GM19328 (cell line): ENCODE measurements around the gene LRMDA.

Experiments
- ATAC-seq: cut with Tn5 transposase; IDR thresholded peaks from one replicate; pipeline ENCODE4 v1.9.1; 2021; ENCODE audit warnings: mild to moderate bottlenecking, moderate library complexity; ENCODE audit not compliant: unreplicated experiment

LRMDA gene

GRCh38 chr10:75694269-75694668 lies 262.8 kb downstream of the LRMDA start:
- no peak for ATAC-seq

DNA sequence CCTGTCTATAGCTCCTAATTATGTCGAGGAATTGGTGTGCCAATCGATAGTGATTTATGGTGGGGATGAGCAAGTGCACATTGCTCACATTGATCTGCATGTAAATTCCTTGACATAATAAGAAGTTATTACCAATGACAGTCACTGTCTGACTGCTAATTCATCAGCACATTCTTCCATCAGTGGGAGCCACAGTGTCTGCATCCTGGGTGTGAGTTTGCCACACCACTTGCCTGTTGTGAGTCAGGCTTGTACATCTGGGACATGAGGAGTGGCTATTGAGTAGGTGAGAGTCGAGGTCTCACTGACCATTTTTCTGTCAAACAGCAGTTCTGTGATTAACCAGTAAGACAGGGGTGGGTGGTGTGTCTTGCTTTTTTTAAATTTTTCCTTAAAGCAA lies 263.4 kb downstream of the LRMDA start:
- no peak for ATAC-seq

DNA sequence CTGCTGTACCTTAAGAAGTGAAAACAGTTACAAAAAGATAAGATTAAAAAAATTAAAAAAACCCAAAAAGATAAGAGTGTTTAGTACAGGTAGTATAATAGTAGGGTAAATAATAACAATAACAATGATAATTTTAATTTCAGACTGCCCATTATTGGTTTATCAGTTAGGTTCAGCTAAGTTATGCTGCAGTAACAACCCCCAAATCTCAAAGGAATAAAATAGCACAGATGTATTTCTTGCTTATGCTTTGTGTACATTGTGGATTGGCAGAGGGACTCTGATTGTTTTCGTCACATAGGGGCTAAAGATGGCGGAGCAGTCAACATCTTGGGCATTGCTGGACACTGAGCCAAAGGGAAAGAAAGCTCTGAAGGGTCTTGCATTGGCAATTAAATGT lies 264.6 kb downstream of the LRMDA start:
- no peak for ATAC-seq

DNA sequence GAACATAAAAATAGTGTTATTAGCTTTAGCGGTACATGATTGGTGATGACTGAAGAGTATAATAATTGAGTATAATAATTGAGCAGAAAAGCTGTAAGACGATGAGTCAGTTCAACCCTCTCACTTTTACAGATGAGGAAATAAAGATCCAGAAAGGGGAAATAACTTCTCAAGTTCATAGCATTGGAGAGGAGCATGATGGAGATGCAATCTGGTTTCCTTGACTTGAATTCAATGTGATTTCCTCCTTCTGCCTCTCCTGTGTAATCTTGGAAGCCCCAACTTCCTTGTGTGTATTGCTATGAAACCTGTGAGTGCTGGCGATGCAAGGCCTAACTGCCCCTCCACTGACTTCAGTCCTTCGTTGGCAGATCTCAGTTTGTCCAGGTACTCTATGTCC lies 265.1 kb downstream of the LRMDA start:
- no peak for ATAC-seq

GRCh38 chr10:75703191-75703854 lies 271.9 kb downstream of the LRMDA start:
- no peak for ATAC-seq

GRCh38 chr10:75705426-75705825 lies 274.0 kb downstream of the LRMDA start:
- ATAC-seq = no peak

DNA sequence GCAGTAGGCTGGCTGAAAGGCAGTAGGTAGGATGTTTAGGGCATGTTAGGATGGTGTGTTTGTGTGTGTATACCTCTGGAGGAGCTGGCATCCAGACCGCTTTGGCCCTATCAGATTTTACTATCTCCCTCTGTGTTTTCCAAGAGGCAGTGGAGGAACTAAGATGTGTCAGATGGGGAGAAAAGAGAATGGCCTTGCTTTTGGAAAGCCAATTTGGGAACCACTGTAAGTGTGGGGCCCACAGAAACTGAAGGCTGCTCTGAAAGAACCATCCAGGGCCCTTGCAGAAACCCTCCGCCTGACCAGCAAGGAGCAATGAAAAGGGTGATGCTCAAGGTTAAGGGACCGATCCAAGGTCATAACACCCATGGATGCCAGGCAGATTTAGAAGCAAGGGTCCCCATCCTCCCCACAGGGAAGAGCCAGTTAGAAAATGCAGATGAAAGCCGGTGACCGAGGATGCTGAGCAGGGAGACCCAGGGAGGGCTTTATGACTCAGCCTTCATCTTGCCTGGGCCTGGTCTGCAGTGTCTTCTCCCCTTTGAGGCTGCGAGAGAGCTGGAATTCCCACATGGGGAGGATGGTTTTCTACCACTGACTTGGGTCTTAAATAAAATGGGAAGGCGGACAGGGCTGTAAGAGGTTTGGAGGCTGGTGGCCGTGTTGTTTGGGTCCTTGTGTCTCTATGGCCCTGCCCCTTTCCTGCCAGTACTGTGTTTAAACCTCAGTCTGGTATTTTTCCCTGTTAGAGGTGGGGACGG lies 275.8 kb downstream of the LRMDA start:
- no peak for ATAC-seq

DNA sequence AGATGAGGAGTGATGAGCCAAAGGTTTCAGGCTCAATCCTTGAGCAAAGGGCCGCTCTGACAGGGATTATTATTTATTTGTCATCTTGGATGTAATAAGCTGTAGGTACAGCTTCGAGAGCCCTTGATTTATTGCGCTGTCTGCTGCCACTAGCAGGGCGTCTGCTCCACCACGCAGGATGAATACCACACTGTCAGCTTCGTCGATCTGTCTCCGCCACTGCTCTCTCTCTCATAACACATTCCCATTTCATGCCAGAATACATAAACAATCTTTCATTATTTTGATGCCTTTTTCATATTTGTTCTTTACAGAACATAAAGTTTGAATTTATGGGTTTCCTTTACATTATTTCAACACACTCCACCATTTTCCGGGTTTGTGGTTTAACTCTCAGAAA lies 276.6 kb downstream of the LRMDA start:
- no peak for ATAC-seq

GRCh38 chr10:75709245-75709644 lies 277.8 kb downstream of the LRMDA start:
- ATAC-seq = no peak

DNA sequence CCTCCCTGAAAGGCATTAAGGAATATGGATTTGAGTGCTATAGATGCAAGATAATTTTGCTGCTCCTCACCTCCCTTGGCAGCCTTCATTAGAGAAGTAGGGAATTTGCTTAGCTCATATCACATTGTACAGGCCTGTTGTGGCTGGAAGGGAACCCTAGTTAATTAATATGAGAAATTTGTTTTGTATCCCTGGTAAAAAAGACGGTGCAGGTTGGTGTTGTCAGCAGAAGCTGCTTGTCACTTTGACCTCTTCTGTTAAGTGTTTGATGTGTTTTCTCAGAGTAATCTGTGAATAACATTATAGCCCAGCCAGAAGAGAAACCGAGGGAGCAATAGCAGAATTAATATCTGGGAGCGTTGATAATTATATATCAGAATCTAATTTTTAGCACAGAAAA lies 278.4 kb downstream of the LRMDA start:
- ATAC-seq = no peak

DNA sequence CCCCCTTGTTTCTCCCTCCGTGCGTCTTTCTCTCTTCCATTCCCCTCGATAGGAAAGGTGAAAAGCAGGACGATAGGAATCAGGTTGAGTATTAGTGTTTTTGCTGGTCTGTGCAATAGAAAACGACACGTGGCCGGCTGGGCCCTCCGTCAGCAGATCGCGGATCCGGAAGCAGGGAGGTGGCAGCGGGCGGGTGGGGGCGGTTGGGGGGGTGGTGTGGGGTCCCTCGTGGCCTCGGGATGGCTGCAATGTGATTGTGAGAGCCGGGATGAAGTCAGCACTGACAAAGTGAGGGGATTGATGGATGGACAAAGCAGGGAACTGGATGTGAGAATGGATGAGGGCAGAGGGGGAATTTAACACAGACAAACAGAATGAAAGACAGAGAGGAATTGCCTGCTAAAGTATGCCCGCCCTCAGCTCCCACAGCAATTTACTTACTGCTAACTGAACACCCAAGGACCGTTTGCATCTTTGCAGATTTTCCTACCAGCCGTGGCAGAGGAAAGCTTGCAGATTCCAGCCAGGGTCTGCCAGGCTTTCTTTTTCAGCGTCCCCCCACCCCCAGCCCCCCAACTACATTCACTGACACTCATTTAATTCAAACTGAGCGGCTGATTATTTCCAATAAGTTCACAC lies 280.9 kb downstream of the LRMDA start:
- ATAC-seq = no peak

DNA sequence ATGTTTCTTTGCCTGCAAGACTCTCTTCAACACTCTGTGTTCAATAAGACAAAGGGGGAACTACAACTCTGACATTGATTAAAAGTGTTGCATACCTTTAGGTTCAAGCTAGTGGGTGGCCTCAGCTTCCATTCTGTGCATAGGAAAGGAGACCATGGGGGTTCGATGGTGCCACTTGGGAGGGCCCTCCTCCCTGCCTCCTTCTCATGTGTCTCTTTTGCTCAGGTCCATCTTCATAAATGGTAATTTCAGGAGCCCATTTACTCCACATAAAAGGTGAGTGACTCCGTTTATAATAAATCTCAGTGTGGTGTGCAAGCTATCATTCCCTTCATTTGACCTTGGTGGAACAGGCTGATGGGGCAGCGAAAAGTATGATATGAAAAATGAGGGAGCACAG lies 285.1 kb downstream of the LRMDA start:
- no peak for ATAC-seq

DNA sequence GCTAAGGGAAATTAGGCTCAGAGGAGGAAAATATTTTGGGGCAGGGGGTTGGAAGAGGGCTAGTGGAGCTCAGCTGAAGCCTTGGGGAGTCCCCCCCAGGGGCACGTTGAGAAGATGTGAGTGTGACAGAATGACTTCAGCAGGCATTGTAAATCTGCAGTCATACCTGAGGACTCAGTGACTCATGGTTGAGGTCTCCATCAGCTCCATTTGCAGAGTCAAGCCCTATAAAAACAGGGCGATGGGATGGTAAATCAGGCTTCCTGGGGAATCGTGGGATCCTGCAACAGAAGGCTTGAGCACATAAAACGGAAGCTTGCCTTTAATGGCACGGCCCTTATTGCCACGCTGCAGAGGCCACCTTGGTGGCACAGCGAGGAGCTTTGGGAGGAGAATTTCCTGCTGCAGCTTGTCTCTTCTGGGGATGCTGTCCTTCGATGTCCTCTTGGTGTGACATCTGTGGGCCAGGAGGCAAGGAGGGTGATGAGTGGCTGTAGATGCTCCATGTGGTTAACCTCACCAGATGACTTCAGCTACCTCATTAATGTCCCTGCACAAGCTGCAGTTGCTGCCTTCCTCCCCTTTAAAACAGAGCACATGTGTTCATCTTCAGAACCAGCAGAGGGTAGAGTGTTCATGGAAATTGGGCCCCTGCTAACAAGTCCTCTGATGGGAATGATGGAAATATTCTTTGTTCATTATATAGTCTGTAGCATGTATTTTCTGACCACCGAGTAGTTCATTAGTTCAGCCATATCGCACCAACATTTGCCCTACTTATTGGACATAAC lies 285.9 kb downstream of the LRMDA start:
- no peak for ATAC-seq

- no peak for ATAC-seq
These were observed 287.6 kb downstream of the LRMDA start for GRCh38 chr10:75718991-75719390.

GRCh38 chr10:75720157-75720556 lies 288.7 kb downstream of the LRMDA start:
- no peak for ATAC-seq

- ATAC-seq = no peak
These were observed 290.6 kb downstream of the LRMDA start for GRCh38 chr10:75722020-75722419.

GRCh38 chr10:75722609-75723008 lies 291.2 kb downstream of the LRMDA start:
- no peak for ATAC-seq

- no peak for ATAC-seq
These were observed 292.0 kb downstream of the LRMDA start for GRCh38 chr10:75723319-75723980.

DNA sequence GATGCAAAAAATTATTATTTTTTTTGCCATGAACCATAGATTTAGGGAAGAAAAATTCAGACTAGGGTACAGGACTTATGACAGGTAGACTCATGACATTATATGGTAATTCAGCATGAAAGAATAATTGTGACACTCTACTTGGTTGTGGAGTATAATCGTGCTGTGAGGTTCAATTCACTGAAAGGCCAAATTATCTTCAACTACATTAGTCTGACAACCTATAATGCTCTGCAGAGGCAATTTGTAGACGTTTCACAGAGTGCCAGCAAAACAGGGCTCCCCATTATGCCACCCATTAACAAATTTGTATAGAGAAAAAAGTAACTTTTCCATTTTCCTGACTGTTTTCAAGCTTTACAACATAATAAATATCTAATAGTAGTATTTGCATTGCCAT lies 292.6 kb downstream of the LRMDA start:
- ATAC-seq = no peak

DNA sequence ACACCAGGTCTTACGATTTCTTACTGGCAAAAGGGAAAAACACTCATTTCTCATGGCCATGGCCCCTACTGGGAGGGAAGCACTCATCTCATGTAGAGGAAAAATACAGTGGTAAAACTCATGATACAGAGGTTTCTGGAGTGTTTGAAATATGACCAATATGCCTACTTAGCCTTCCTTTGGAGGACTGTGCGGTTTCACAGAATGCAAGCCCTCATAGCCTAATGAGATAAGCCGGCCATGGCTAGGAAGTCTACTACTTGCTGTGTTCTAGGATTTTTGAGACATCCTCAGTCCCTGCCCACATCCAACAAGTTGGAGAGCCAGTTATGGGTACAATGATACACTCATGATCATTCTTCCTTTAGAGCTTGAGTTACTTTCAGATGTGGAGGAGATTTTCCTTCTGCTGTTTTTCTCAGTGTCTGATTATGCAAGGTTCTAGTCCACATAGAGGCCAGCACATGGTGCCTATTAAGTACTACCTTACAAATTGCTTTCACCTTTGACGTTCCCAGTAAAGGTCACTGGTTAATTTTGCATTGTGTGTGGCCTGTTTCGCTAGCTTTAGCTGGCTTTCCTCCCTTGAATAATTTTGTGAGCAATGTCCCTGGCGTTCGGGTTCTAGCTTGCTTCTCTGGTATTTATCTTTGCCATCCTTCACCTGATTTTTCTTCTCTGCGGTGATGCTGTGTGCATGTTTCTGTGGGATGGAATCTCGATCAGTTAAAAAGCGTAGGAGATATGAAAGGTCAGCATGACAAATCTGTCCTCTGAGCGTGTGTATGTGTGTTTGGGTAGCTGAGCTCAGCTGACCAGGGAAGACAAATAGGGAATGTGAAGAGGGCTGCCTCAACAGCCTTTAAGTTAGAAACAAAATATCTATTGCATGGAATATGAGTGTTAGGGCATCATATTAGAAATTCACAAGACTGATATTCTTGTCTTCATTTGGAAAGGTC lies 295.4 kb downstream of the LRMDA start:
- no peak for ATAC-seq
